ENCODE results near the gene TNIK. TPM values are rescaled to one million over a fixed set of nuclear protein-coding genes. Genes with fewer than 3 reads are reported as not detected.

The TNIK gene
- total RNA-seq, 4 donors from 2014 or later = 32.9 to 41.7 (median 38.0) TPM

DNA sequence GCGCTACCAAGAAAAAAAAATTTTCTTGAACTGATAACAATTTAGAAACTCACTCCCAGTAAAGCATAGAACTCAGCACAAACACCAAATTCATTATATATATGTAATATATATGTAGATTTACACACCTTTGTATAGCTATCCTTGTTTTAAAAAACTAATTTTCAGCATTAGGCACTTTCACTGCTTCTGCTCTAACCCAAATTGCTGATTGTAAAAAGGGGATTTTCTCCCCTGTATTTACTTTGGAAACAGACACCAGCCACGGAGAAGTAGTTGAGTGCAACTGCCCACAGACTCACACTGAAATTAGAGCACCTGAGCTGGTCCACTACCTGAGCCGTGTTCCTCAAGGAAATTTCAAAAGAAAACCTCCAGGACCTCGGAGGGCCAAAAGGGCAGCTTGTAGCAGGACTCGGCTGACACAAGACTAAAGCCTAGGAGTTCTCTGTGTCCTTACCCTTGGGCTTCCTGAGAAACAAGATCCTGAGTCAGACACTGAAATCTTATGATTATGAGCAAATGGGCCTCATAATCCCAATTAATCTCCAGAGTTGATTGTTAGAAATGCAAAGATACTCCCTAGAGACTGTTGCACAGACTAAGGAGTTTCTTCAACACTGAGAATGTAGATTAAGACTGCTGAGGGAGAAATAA lies 106.0 kb downstream of the TNIK start:
- Histone ChIP-seq H3K36me3 (no peaks in the 10 kb centered on the region), H3K27ac (no peak overlapping the region), H3K4me3 (no peak overlapping the region), H3K27me3 (no peaks in the 10 kb centered on the region), H3K9me3 (no peaks in the 10 kb centered on the region), H3K4me1 (peaks cover 0 to 43% (median 0%) of the 10 kb centered on the region in 3 donors)
- WGBS, 2 donors (ENCODE audit: low coverage in 1 of 2) = 80 to 100% methylated on average over 2 to 3 of the region's 5 CpGs
- no peak for ATAC-seq
- TF ChIP-seq POLR2A (IDR thresholded peaks at IDR 0.05) (no peak), POLR2AphosphoS5 (IDR thresholded peaks at IDR 0.05) (no peak), EP300 (IDR thresholded peaks at IDR 0.05) (no peak)
- TF ChIP-seq, protein P1, sequence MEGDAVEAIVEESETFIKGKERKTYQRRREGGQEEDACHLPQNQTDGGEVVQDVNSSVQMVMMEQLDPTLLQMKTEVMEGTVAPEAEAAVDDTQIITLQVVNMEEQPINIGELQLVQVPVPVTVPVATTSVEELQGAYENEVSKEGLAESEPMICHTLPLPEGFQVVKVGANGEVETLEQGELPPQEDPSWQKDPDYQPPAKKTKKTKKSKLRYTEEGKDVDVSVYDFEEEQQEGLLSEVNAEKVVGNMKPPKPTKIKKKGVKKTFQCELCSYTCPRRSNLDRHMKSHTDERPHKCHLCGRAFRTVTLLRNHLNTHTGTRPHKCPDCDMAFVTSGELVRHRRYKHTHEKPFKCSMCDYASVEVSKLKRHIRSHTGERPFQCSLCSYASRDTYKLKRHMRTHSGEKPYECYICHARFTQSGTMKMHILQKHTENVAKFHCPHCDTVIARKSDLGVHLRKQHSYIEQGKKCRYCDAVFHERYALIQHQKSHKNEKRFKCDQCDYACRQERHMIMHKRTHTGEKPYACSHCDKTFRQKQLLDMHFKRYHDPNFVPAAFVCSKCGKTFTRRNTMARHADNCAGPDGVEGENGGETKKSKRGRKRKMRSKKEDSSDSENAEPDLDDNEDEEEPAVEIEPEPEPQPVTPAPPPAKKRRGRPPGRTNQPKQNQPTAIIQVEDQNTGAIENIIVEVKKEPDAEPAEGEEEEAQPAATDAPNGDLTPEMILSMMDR (IDR thresholded peaks at IDR 0.05) = no peak

DNA sequence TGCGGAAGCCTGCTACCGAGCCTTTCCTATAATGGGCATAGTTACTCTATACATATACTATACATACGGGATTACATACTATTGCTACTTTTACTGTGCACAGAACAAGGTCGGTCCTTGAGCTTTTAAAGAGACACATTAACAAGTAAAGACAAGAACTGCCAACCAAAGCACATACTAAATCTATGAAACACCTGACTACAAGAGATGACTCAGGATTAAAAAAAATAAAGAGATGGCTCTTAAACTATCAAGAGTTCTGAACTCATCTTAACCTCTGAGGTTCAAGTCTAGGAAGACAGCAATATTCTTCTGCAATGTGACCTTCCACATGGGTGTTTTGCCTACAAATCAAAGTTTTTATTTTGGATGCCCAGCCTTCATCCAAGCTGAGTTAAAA lies 106.8 kb downstream of the TNIK start:
- TF ChIP-seq POLR2A (IDR thresholded peaks at IDR 0.05) (no peak), EP300 (IDR thresholded peaks at IDR 0.05) (no peak), POLR2AphosphoS5 (IDR thresholded peaks at IDR 0.05) (no peak)
- TF ChIP-seq, protein P1 (IDR thresholded peaks at IDR 0.05) = no peak
- no peaks in the 10 kb centered on the region for H3K36me3 ChIP-seq
- H3K9me3 ChIP-seq = no peaks in the 10 kb centered on the region
- ATAC-seq = no peak
- no peak overlapping the region for H3K4me3 ChIP-seq
- no peak overlapping the region for H3K27ac ChIP-seq
- WGBS, 2 donors (ENCODE audit: low coverage in 1 of 2) = 67 to 83% methylated on average over 4 of the region's 4 CpGs
- H3K4me1 ChIP-seq = peaks cover 0 to 49% (median 0%) of the 10 kb centered on the region in 3 donors
- no peaks in the 10 kb centered on the region for H3K27me3 ChIP-seq

DNA sequence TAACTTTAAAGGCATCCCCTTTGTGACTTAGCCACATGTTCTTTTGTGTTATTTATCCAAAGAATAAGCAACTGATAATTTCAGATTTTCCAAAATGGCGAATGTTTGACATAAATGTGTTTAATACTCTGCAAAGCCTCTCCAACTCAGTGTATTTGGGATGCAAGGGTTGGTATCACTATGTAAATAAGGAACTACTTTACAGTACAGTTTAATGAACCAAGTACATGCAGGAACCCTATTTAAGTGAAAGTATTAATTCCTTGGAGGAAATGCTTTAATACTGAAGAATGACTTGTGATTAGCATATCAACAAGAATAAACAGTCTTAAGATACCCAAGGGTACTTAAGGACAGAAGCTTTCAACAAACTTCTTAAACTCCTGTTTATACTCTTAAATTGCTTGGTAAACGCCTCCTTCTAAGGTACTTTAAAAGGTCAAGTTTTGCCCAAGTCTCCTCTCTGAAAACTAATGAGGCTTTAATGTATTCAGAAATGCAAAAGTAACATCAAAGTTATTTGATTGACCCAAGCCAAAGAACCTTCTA lies 107.7 kb downstream of the TNIK start:
- H3K9me3 ChIP-seq = no peaks in the 10 kb centered on the region
- H3K4me1 ChIP-seq = peaks cover 0 to 52% (median 0%) of the 10 kb centered on the region in 3 donors
- H3K27me3 ChIP-seq = no peaks in the 10 kb centered on the region
- WGBS, 2 donors (ENCODE audit: low coverage in 1 of 2) = 69 to 81% methylated on average over 2 of the region's 2 CpGs
- no peaks in the 10 kb centered on the region for H3K36me3 ChIP-seq
- no peak overlapping the region for H3K27ac ChIP-seq
- no peak for ATAC-seq
- TF ChIP-seq POLR2A (IDR thresholded peaks at IDR 0.05) (no peak), POLR2AphosphoS5 (IDR thresholded peaks at IDR 0.05) (no peak), EP300 (IDR thresholded peaks at IDR 0.05) (no peak)
- TF ChIP-seq, protein P1 (IDR thresholded peaks at IDR 0.05) = no peak
- no peak overlapping the region for H3K4me3 ChIP-seq

DNA sequence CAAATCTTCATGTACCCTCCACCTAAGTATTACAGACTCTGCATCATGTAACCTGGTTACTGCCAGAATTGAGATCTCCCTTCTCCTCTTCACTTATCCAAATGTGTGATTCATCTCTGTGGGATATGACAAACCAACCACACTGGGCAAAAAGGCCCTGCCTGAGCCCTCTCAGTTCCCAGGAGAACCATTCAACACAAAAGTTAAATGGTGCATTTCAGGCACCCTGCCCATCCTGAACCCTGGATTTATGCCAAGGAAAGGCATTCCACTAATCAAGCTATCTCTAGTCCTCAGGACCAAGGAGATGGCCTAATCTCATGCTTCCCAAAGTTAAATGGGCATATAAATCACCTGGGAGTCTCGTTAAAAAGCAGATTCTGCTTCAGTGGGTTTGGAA lies 108.5 kb downstream of the TNIK start:
- Histone ChIP-seq H3K27ac (no peak overlapping the region), H3K9me3 (no peaks in the 10 kb centered on the region), H3K4me3 (no peak overlapping the region), H3K36me3 (no peaks in the 10 kb centered on the region), H3K4me1 (peaks cover 0 to 54% (median 0%) of the 10 kb centered on the region in 3 donors), H3K27me3 (no peaks in the 10 kb centered on the region)
- no CpG with 5 or more reads among the region's 1 CpG for WGBS, 2 donors (ENCODE audit: low coverage in 1 of 2)
- peak; percentile 39 for ATAC-seq
- TF ChIP-seq, protein P1 (IDR thresholded peaks at IDR 0.05) = no peak
- no peak for TF ChIP-seq EP300 (IDR thresholded peaks at IDR 0.05)
- TF ChIP-seq POLR2AphosphoS5 (IDR thresholded peaks at IDR 0.05) = no peak
- no peak for TF ChIP-seq POLR2A (IDR thresholded peaks at IDR 0.05)

DNA sequence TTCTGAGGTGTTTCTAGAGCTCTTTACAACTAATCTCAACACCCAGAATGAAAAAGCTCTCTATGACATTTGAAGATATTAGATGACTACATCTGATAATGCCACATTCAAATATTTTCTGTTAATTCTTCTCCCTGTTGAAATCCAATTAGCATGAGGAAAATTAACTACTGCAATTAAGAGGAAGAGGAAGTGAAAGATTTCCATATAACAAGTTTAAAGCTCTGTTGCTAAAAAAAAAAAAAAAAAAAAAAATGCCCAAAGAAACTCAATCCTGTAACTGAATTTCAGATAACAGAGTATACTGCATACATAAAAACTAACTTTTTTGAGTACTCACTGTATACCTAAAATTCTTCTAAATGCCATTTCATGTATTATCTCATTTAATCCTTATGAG lies 109.8 kb downstream of the TNIK start:
- no peaks in the 10 kb centered on the region for H3K9me3 ChIP-seq
- no peak for TF ChIP-seq POLR2A (IDR thresholded peaks at IDR 0.05)
- TF ChIP-seq, protein P1 (IDR thresholded peaks at IDR 0.05) = no peak
- no peak for TF ChIP-seq EP300 (IDR thresholded peaks at IDR 0.05)
- TF ChIP-seq POLR2AphosphoS5 (IDR thresholded peaks at IDR 0.05) = no peak

More for the DNA sequence above, 109.8 kb downstream of the TNIK start:
- no peak overlapping the region for H3K27ac ChIP-seq
- ATAC-seq = no peak
- peaks cover 0 to 54% (median 0%) of the 10 kb centered on the region in 3 donors for H3K4me1 ChIP-seq
- H3K27me3 ChIP-seq = no peaks in the 10 kb centered on the region
- no peak overlapping the region for H3K4me3 ChIP-seq
- no peaks in the 10 kb centered on the region for H3K36me3 ChIP-seq

All from gastroesophageal sphincter (tissue), 4 donors.